GM12878 (cell line): Measurements from ENCODE around the gene TEX2. TPM values are rescaled to one million over a fixed set of nuclear protein-coding genes. Genes with fewer than 3 reads are reported as not detected.

Experiments
- ATAC-seq: fragments of 200-7000 bp; cut with Tn5 transposase; 3 replicates; pipeline ENCODE4 v1.9.1; 2020; ENCODE audit warnings: mild to moderate bottlenecking, moderate library complexity
- BruUV-seq: library from RNA; stranded (reverse); fragments of 400-500 nt; replicated peaks from 2 replicates; lab custom pipeline; 2021; lab: Mats Ljungman, UMichigan
- CTCF ChIA-PET: fragments of 300-600 bp; sonication (Branson Sonifier 250); formaldehyde crosslinking; extraction: SDS; loops from one replicate; lab custom pipeline; 2021; ENCODE audit warnings: inconsistent platforms; lab: Yijun Ruan, JAX
- POLR2A ChIA-PET: fragments of 350-600 bp; formaldehyde crosslinking; extraction: SDS; loops from one replicate; lab custom pipeline; 2021; ENCODE audit warnings: inconsistent platforms; lab: Charles Lee
- RAD21 ChIA-PET: fragments of 300-600 bp; sonication (Branson Sonifier 250); formaldehyde crosslinking; loops from one replicate; lab custom pipeline; 2023; ENCODE audit warnings: antibody characterized with exemption; ENCODE audit not compliant: unreplicated experiment; lab: Charles Lee
- SMC1A ChIA-PET: fragments of 300-600 bp; sonication (Branson Sonifier 250); formaldehyde crosslinking; loops from one replicate; lab custom pipeline; 2023; ENCODE audit not compliant: unreplicated experiment, uncharacterized antibody; lab: Charles Lee
- DNase-seq: peaks from one replicate; pipeline ENCODE4 v3.0.0-alpha.2; 2011; ENCODE audit warnings: low read depth, low spot score
- FAIRE-seq: peaks from 3 replicates; lab custom pipeline; 2011; peaks lifted over from hg19 to GRCh38; lab: Jason Lieb, UNC
- H2AFZ ChIP-seq: 2 replicates; pipeline ENCODE4 v1.6.0; 2011; ENCODE audit warnings: low read depth, low read length, control low read depth; ENCODE audit not compliant: control insufficient read depth
- H3K27ac ChIP-seq: 2 replicates; pipeline ENCODE4 v1.5.1; 2011; ENCODE audit warnings: control low read depth; ENCODE audit not compliant: control insufficient read depth, insufficient read depth
- H3K27me3 ChIP-seq, 2 experiments: replicated peaks in 1 of 2; 2 replicates each; pipeline versions ENCODE4 v1.6.0 to v1.6.1; 2011; ENCODE audit warnings: low read length in 1 of 2; ENCODE audit not compliant: control insufficient read depth in 2 of 2, insufficient read depth in 2 of 2
- H3K36me3 ChIP-seq, 2 experiments: 2 replicates each; pipeline ENCODE4 v1.5.1; 2011; ENCODE audit warnings: low read length in 1 of 2; ENCODE audit not compliant: control insufficient read depth in 2 of 2, insufficient read depth in 2 of 2
- H3K4me1 ChIP-seq: 2 replicates; pipeline ENCODE4 v1.6.1; 2011; ENCODE audit warnings: mild to moderate bottlenecking, low read length, moderate library complexity, mixed read lengths; ENCODE audit not compliant: control insufficient read depth, insufficient read depth
- H3K4me2 ChIP-seq: 2 replicates; pipeline ENCODE4 v1.6.0; 2011; ENCODE audit warnings: control low read depth; ENCODE audit not compliant: control insufficient read depth, insufficient read depth
- H3K4me3 ChIP-seq: fragments of 200-600 bp; sonication (generic); 2 replicates; pipeline ENCODE4 v1.5.1; 2016
- H3K79me2 ChIP-seq: 2 replicates; pipeline ENCODE4 v1.6.0; 2011; ENCODE audit warnings: low read length; ENCODE audit not compliant: control insufficient read depth, insufficient read depth
- H3K9ac ChIP-seq: 2 replicates; pipeline ENCODE4 v1.8.0; 2011; ENCODE audit warnings: low read length, control low read depth, mixed read lengths; ENCODE audit not compliant: control insufficient read depth, insufficient read depth
- H3K9me3 ChIP-seq: replicated peaks from 3 replicates; pipeline ENCODE4 v1.5.1; 2011; ENCODE audit warnings: mild to moderate bottlenecking, low read length; ENCODE audit not compliant: control insufficient read depth, insufficient read depth
- H4K20me1 ChIP-seq: 2 replicates; pipeline ENCODE4 v1.6.0; 2011; ENCODE audit not compliant: control insufficient read depth, insufficient read depth
- CTCF ChIP-seq, 3 experiments: IDR thresholded peaks in 2 of 3; conservative IDR thresholded peaks in 1 of 3; 2 replicates each; pipeline ENCODE4 v1.5.1; 2011; ENCODE audit warnings: low read depth in 3 of 3, low read length in 3 of 3, mild to moderate bottlenecking in 3 of 3, control low read depth in 2 of 3, moderate library complexity in 2 of 3, inconsistent platforms in 1 of 3, mixed read lengths in 1 of 3; ENCODE audit not compliant: control insufficient read depth in 2 of 3, insufficient read depth in 1 of 3; ENCODE audit errors: extremely low read depth in 1 of 3
- EED ChIP-seq: sonication (generic); IDR thresholded peaks from 2 replicates; pipeline ENCODE4 v1.6.1; 2016; ENCODE audit warnings: antibody characterized with exemption, low read depth
- HDAC2 ChIP-seq: fragments of 200-600 bp; sonication (generic); IDR thresholded peaks from 2 replicates; pipeline ENCODE4 v1.6.1; 2017
- KAT2A ChIP-seq: conservative IDR thresholded peaks from 2 replicates; pipeline ENCODE4 v1.6.1; 2011; ENCODE audit warnings: low read depth, low read length; ENCODE audit not compliant: control insufficient read depth
- MEF2A ChIP-seq: IDR thresholded peaks from 2 replicates; pipeline ENCODE4 v1.6.1; 2011; ENCODE audit warnings: low read depth, mild to moderate bottlenecking, low read length, moderate library complexity; ENCODE audit not compliant: insufficient read depth
- PAX5 ChIP-seq: IDR thresholded peaks from 2 replicates; pipeline ENCODE4 v1.6.1; 2011; ENCODE audit warnings: low read depth, low read length, borderline replicate concordance
- RBBP5 ChIP-seq: fragments of 200-600 bp; sonication (generic); conservative IDR thresholded peaks from 2 replicates; pipeline ENCODE4 v1.6.1; 2016
- SKIL ChIP-seq: fragments of 450-650 bp; IDR thresholded peaks from 2 replicates; pipeline ENCODE4 v1.6.1; 2017; ENCODE audit warnings: mild to moderate bottlenecking, low read depth, inconsistent platforms; ENCODE audit not compliant: poor library complexity, severe bottlenecking
- SMAD1 ChIP-seq: fragments of 450-650 bp; IDR thresholded peaks from 2 replicates; pipeline ENCODE4 v1.6.1; 2018; ENCODE audit warnings: mild to moderate bottlenecking, low read depth; ENCODE audit not compliant: partially characterized antibody
- TAF1 ChIP-seq: IDR thresholded peaks from 2 replicates; pipeline ENCODE4 v1.6.1; 2011; ENCODE audit warnings: mild to moderate bottlenecking, low read depth, low read length, borderline replicate concordance
- ZNF592 ChIP-seq: fragments of 450-650 bp; IDR thresholded peaks from 2 replicates; pipeline ENCODE4 v1.6.1; 2017; ENCODE audit warnings: mild to moderate bottlenecking, moderate library complexity
- WGBS: methylation state at CpG from one replicate; pipeline ENCODE4 v1.1.6; 2016; ENCODE audit warnings: low lambda C conversion rate; ENCODE audit not compliant: insufficient replicate concordance, insufficient coverage; ENCODE audit errors: missing lambda C conversion rate; 5-methylcytosine and 5-hydroxymethylcytosine counted together
- in situ Hi-C: fragments of 300-500 bp; cut with MboI; formaldehyde crosslinking; loops from 9 replicates; pipeline ENCODE4 v1.14.3; 2018; ENCODE audit warnings: mixed read lengths
- intact Hi-C: fragments of 100-400 bp; cut with micrococcal nuclease; formaldehyde crosslinking; loops from one replicate; pipeline ENCODE4 v1.14.2; 2022; ENCODE audit not compliant: unreplicated experiment
- polyA plus RNA-seq, 11 experiments: library from polyadenylated mRNA; depleted of rRNA in 4 of 11; unstranded in 6 of 11; stranded (reverse) in 5 of 11; fragments of >200 nt; fragmentation: Nextera tagmentation in 4 of 11; fragmentation: Illumina TruSeq in 1 of 11; extraction: Ambion mirVana in 4 of 11; extraction: Trizol in 1 of 11; gene quantifications; 1 replicate in 1 of 11; 2 replicates in 10 of 11; pipeline versions ENCODE4 v1.2.1 to v1.2.3, GENCODE V29; 2011 to 2016; ENCODE audit warnings: inconsistent platforms in 2 of 11, missing spikeins in 2 of 11, low read depth in 1 of 11
- total RNA-seq, 4 experiments: library from RNA; depleted of rRNA in 3 of 4; stranded (reverse); fragments of >200 nt in 3 of 4; fragmentation: Illumina TruSeq in 1 of 4; extraction: Trizol in 1 of 4; gene quantifications; 2 replicates each; pipeline versions ENCODE4 v1.2.1 to v1.2.3, GENCODE V29; 2013 to 2021

Gene TEX2
- total and polyA plus RNA-seq, 10 of the 15 experiments (the other 5 are each of a cell fraction or from before 2014, with no cell fraction given), result 3.8 to 19.9 (median 15.8) TPM

GRCh38 chr17:64115043-64115698, 147.9 kb downstream of the TEX2 start (continued):
- no peak for TF ChIP-seq ZNF592

- no TSS peak for BruUV-seq
- no peak for ATAC-seq
- ChIA-PET POLR2A (interaction anchor here (0.6 to 1.7 kb wide), 4 partner anchors 8 to 228 kb away, joined by 3 to 6 read pairs (median 4); no protein-coding TSS in a partner anchor), SMC1A (interaction anchor here (0.7 to 3.1 kb wide), 5 partner anchors 8 to 63 kb away, joined by 3 to 17 read pairs (median 5); no protein-coding TSS in a partner anchor), CTCF (interaction anchor here (0.6 to 2.9 kb wide), 9 partner anchors 9 to 208 kb away, joined by 3 to 14 read pairs (median 3); no protein-coding TSS in a partner anchor), RAD21 (interaction anchor here (1.0 to 1.3 kb wide), 2 partner anchors 18 to 21 kb away, joined by 3 to 4 read pairs; no protein-coding TSS in a partner anchor)
- Histone ChIP-seq H3K27me3 (no peaks in the 10 kb centered on the region), H3K27ac (no peak overlapping the region), H2AFZ (no peak overlapping the region), H3K79me2 (peaks cover 7% of the 10 kb centered on the region), H3K9me3 (no peaks in the 10 kb centered on the region; the same call in 2 of the 3 replicates), H3K36me3 (peaks cover 0 to 2% of the 10 kb centered on the region in 2 experiments; a peak in 1 of 4 replicates), H3K4me2 (no peak overlapping the region), H4K20me1 (no peaks in the 10 kb centered on the region), H3K4me3 (no peak overlapping the region), H3K4me1 (peaks cover 8% of the 10 kb centered on the region; the same call in 1 of the 2 replicates), H3K9ac (no peak overlapping the region)
- in situ Hi-C loops, result no loop called here
- intact Hi-C loops, result no loop called here
- 100% methylated on average over 2 of the region's 2 CpGs for WGBS
- DNase-seq, result no peak
- FAIRE-seq, result no peak
- TF ChIP-seq SKIL (no peak), RBBP5 (no peak), HDAC2 (no peak), CTCF (IDR thresholded peaks at IDR 0.05 in 2 of 3, conservative IDR thresholded peaks at IDR 0.05 in 1 of 3; ENCODE audit: control insufficient read depth in 2 of 3, extremely low read depth in 1 of 3, insufficient read depth in 1 of 3, low read depth in 3 of 3, low read length in 3 of 3) (no peak), MEF2A (no peak), EED (no peak), PAX5 (no peak), TAF1 (no peak), KAT2A (no peak), SMAD1 (no peak)
Measured at GRCh38 chr17:64113006-64113405, 150.1 kb downstream of the TEX2 start.
